BE2C (cell line): Measurements from ENCODE around the gene RRAGB. TPM values are rescaled to one million over a fixed set of nuclear protein-coding genes. Genes with fewer than 3 reads are reported as not detected.
"Not testable (repeated sequence)": the region's sequence is repeated elsewhere in the genome, so short reads cannot be mapped to it uniquely, and the experiment has no call there.

Experiments
- DNase-seq: peaks from one replicate; pipeline ENCODE4 v3.0.0-alpha.2; 2020
- H3K27me3 ChIP-seq: fragments of 250-450 bp; sonication (Bioruptor Pico); 2 replicates; pipeline ENCODE4 v1.5.1; 2020; ENCODE audit warnings: mild to moderate bottlenecking
- H3K36me3 ChIP-seq: fragments of 250-450 bp; sonication (Bioruptor Pico); 2 replicates; pipeline ENCODE4 v1.5.1; 2020; ENCODE audit warnings: mild to moderate bottlenecking
- H3K4me1 ChIP-seq: fragments of 250-450 bp; sonication (Bioruptor Pico); 2 replicates; pipeline ENCODE4 v1.5.1; 2020
- H3K4me3 ChIP-seq: 2 replicates; pipeline ENCODE4 v1.5.1; 2011; ENCODE audit warnings: low read depth, low read length
- H3K9me3 ChIP-seq: fragments of 250-450 bp; sonication (Bioruptor Pico); 2 replicates; pipeline ENCODE4 v1.5.1; 2020
- CTCF ChIP-seq: IDR thresholded peaks from 2 replicates; pipeline ENCODE4 v1.5.1; 2012; ENCODE audit warnings: mild to moderate bottlenecking, low read depth, low read length
- polyA plus RNA-seq: library from polyadenylated mRNA; unstranded; fragments of >200 nt; gene quantifications from one replicate; pipeline ENCODE4 v1.2.1, GENCODE V29; 2012; ENCODE audit warnings: low read depth, missing spikeins; ENCODE audit not compliant: insufficient read length, insufficient read depth

RRAGB gene
- polyA plus RNA-seq: 13.7 TPM

- DNase-seq: peak; percentile 93
- TF ChIP-seq CTCF: peak; percentile 54
- H3K4me1 ChIP-seq: no peaks in the 10 kb centered on the region
- H3K4me3 ChIP-seq: peak within 1 kb of the TSS; percentile 92
- H3K9me3 ChIP-seq: no peaks in the 10 kb centered on the region
- no peaks in the 10 kb centered on the region for H3K27me3 ChIP-seq
- H3K36me3 ChIP-seq: no peaks in the 10 kb centered on the region
These were observed at the start of gene RRAGB for GRCh38 chrX:55717521-55718497. RRAGB (plus strand) TSS chrX:55717749; CDS start chrX:55718328, 579 bp downstream.

- H3K27me3 ChIP-seq: no peaks in the 10 kb centered on the region
- H3K4me1 ChIP-seq: no peaks in the 10 kb centered on the region
- no peak for DNase-seq
- H3K9me3 ChIP-seq: no peaks in the 10 kb centered on the region
- no peaks in the 10 kb centered on the region for H3K36me3 ChIP-seq
- no peak for TF ChIP-seq CTCF
- H3K4me3 ChIP-seq: no peak overlapping the region
These were observed 49.5 kb upstream of the RRAGB start for GRCh38 chrX:55668084-55668483.

GRCh38 chrX:55688579-55688978 lies 29.0 kb upstream of the RRAGB start:
- not testable (repeated sequence) for H3K9me3 ChIP-seq, H3K4me3 ChIP-seq, H3K4me1 ChIP-seq, H3K27me3 ChIP-seq, DNase-seq, H3K36me3 ChIP-seq

GRCh38 chrX:55695227-55696018 lies 22.1 kb upstream of the RRAGB start:
- H3K27me3 ChIP-seq: no peaks in the 10 kb centered on the region
- no peaks in the 10 kb centered on the region for H3K9me3 ChIP-seq
- DNase-seq: no peak
- no peaks in the 10 kb centered on the region for H3K4me1 ChIP-seq
- no peak for TF ChIP-seq CTCF
- no peak overlapping the region for H3K4me3 ChIP-seq
- H3K36me3 ChIP-seq: no peaks in the 10 kb centered on the region

GRCh38 chrX:55697381-55697780 lies 20.2 kb upstream of the RRAGB start:
- no peak for DNase-seq
- no peak for TF ChIP-seq CTCF
- H3K4me3 ChIP-seq: no peak overlapping the region
- no peaks in the 10 kb centered on the region for H3K4me1 ChIP-seq
- no peaks in the 10 kb centered on the region for H3K9me3 ChIP-seq
- H3K36me3 ChIP-seq: no peaks in the 10 kb centered on the region
- H3K27me3 ChIP-seq: no peaks in the 10 kb centered on the region

GRCh38 chrX:55702671-55703070 lies 14.9 kb upstream of the RRAGB start:
- H3K4me1 ChIP-seq: no peaks in the 10 kb centered on the region
- TF ChIP-seq CTCF: no peak
- H3K36me3 ChIP-seq: no peaks in the 10 kb centered on the region
- H3K4me3 ChIP-seq: no peak overlapping the region
- H3K9me3 ChIP-seq: no peaks in the 10 kb centered on the region
- DNase-seq: no peak
- no peaks in the 10 kb centered on the region for H3K27me3 ChIP-seq

- not testable (repeated sequence) for H3K4me1 ChIP-seq, DNase-seq, H3K4me3 ChIP-seq, H3K9me3 ChIP-seq, H3K27me3 ChIP-seq, H3K36me3 ChIP-seq
These were observed 14.1 kb upstream of the RRAGB start for GRCh38 chrX:55703436-55703835.

- H3K9me3 ChIP-seq, H3K4me3 ChIP-seq, DNase-seq, H3K4me1 ChIP-seq, H3K36me3 ChIP-seq, H3K27me3 ChIP-seq: not testable (repeated sequence)
These were observed 12.5 kb upstream of the RRAGB start for GRCh38 chrX:55705066-55705465.
